ENCODE data around the gene ZNF66.
"Not testable (repeated sequence)": the region's sequence is repeated elsewhere in the genome, so short reads cannot be mapped to it uniquely, and the experiment has no call there.

- not testable (repeated sequence) for TF ChIP-seq CTCF (conservative IDR thresholded peaks at IDR 0.05); EZH2 (IDR thresholded peaks at IDR 0.05; ENCODE audit: low read depth)
Measured at GRCh38 chr19:20750169-20750568, 25.9 kb upstream of the ZNF66 start.

Measured in PC-9 (cell line).